Activated CD8-positive, alpha-beta memory T cell treated with anti-CD3 and anti-CD28 coated beads, Interleukin-2, amount 50 U/mL, for 4 hours (primary cell): ENCODE results near the gene DSG1.

ENCODE experiments used
- DNase-seq: peaks from one replicate; pipeline ENCODE4 v3.0.0-alpha.2; 2020

Gene DSG1

DNA sequence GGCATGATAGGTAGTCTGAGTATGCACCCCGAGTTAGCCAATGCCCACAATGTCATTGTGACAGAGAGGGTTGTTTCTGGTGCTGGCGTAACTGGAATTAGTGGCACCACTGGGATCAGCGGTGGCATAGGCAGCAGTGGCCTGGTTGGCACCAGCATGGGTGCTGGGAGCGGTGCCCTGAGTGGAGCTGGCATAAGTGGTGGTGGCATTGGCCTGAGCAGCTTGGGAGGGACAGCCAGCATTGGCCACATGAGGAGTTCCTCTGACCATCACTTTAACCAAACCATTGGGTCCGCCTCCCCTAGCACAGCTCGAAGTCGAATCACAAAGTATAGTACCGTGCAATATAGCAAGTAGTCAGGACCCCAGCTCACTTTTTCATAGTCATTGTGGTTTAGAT is 37.0 kb downstream of the DSG1 start:
- DNase-seq: no peak

DNA sequence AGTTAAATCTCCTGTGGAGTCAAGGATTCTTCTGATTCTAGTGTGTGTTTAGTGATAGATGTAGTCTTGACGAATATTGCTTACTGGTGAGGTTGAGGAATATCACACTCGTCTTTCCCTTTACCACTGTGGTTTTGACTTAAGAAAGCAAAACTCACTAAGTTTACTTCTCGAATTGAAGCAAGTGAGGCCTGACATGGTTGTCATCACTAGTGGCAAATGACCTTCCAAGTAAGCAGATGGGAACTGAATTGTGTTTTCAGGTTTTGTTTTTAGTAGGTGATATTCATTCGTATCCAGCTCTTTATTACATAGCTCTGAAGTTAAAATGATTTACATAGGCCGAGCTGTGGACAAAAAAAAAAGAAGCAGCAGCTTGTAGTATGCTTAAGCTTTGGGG is 38.1 kb downstream of the DSG1 start:
- no peak for DNase-seq

DNA sequence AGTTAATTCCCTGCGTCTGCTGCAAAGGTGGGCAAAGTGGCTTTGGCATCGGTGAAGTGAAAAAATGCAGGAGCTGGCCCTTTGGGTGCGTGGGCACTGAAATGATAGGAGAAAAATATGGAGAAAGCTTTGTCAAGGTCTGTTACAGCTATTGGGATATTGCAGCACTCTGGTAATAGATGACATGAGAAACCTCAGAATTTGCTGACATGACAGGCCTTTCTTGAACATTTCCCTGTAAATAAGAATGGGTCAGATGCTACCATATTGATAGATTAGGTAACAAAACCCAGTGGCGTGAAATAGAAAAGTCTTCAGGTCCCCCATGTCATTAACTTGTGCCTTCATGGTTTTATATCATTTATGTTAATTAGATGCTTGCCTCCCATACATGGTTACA is 46.2 kb downstream of the DSG1 start:
- no peak for DNase-seq

DNA sequence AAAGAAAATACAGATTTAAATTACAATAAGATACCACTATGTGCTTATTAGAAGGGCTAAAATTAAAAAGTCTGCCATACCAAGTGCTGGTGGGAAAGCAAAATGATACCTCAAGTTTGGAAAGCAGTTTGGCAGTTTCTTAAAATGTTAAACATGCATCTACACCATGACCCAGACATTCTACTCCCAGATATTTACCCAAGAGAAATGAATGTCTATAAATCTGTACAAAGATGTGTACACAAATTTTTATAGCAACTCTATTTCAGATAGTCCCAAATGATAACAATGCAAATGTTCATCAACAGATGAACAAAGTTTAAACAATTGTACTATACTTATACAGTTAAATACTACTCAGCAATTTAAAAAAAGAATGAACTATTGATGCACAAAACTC is 51.5 kb downstream of the DSG1 start:
- no peak for DNase-seq

DNA sequence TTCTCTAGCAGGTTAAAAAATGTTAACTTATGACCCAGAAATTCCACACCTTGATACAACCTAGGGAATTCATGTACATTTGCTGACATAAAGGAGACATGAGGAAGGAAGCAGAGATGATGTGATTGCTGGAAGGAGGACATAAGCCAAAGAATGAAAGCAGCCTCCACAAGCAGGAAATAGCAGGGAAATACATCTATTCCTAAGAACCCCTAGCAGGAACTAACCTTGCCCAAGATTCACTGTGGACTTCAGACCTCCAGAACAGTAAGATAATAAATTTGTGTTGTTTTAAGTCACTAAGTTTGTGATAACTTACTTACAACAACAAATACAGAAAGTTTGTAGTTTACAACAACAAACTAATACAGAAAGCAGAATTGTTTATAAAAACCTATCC is 54.0 kb downstream of the DSG1 start:
- no peak for DNase-seq

DNA sequence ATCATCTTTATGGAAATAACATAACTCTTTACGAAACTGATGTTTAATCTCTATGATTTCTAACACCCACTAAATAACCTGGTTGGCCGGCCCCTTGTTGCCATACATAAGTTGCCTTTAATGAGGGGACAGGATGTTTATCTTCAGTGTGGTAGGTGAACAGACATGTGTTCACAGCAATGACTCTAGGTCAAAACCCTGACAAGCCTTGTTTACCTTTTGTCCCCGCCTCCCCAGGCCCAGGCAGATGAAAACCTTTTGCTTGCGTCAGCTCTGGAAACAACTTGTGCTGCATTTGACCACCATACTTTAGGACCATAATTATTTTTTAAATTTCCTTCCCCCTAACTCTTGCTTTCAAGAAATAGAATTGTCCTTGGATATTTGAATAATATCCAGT is 55.7 kb downstream of the DSG1 start:
- no peak for DNase-seq

DNA sequence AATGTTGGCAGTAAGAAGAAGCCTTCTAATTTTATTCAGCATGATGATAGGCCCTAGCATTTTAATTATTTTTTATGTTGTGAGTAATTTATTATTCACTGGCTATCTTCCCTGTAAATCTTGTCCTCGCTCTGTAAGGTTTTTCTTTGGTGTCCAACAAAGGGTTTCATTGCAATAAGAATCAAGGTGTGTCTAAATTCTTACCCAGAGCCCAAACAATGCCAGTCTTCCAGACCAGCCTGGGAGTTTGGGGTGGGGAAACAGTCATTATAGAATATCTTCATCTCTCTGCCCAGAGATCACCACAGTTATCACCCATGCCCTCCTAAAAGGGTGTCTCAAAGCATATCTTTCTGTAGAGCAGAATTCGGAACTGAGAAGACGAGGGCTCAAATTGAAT is 58.5 kb downstream of the DSG1 start, which contains the start of gene DSG4:
Gene DSG4 (plus strand): TSS at position 301 of the 400 bp plus-strand sequence. CDS start 135 bp downstream, outside the sequence.
- no peak for DNase-seq

DNA sequence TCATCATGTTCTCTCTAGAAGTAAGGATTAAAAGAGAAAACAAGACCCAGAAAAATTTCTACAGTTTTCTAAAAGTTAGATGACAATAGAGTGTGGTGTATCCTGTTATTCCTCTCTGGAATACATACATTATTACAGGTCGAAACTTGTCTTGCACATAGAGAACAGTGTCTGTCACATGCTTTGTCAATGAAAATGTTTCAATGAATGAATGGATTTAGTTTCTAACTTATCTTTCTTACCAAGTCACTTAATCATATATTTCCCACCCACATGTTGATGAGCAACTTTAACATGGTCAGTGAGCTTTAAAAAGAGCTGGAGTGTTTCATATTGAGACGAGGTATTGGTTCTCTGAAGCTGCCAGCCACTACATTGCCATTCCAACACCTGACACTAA is 63.0 kb downstream of the DSG1 start:
- DNase-seq: no peak

DNA sequence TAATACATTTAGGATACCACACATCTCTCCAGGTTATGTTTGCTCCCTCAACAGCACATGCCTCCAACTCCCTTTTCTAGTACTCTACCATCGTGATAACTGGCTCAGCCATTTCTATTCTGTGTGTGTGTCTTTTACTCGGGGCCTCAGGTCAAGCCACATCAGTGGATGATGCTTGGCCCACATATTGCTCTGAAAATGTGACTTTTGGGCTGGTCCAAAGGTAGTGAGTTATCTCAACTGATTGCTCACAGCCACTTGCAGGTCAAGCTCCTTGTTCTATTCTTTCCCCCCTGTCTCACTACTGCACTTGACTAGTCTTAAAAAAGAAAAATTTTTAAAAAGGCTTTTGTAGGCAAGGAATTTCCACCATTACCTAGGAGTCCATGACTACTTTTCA is 64.1 kb downstream of the DSG1 start:
- DNase-seq: no peak

DNA sequence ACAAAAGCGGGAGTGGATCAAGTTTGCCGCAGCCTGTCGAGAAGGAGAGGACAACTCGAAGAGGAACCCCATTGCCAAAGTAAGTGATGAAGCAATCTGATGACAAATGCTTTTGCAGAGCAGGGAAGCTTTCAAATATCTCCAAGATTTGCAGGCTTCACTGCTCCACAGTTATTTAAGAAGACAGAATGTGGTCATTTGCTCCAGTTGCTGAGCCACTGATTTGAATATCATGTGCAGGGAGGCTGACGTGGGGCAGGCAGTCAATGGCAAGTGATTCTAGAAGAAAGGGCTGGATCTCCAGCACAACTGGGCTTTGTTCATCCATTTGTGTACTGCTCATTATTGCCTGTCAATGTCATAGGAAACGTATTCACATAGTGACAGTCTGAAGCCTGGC is 68.8 kb downstream of the DSG1 start:
- no peak for DNase-seq

DNA sequence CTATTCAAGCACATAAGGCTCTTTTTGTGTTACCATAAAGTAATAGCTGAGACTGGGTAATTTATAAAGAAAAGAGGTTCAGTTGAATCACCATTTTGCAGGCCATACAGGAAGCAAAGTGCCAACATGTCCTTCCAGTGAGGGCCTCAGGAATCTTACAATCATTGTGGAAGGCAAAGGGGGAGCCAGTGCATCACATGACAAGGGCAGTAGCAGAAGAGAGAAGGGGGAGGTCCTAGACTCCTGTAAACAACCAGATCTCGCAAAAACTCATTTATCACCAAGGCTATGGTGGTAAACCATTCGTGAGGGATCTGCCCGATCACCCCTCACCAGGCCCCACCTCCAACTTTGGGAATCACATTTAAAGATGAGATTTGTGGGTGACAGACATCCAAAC is 75.3 kb downstream of the DSG1 start:
- no peak for DNase-seq

DNA sequence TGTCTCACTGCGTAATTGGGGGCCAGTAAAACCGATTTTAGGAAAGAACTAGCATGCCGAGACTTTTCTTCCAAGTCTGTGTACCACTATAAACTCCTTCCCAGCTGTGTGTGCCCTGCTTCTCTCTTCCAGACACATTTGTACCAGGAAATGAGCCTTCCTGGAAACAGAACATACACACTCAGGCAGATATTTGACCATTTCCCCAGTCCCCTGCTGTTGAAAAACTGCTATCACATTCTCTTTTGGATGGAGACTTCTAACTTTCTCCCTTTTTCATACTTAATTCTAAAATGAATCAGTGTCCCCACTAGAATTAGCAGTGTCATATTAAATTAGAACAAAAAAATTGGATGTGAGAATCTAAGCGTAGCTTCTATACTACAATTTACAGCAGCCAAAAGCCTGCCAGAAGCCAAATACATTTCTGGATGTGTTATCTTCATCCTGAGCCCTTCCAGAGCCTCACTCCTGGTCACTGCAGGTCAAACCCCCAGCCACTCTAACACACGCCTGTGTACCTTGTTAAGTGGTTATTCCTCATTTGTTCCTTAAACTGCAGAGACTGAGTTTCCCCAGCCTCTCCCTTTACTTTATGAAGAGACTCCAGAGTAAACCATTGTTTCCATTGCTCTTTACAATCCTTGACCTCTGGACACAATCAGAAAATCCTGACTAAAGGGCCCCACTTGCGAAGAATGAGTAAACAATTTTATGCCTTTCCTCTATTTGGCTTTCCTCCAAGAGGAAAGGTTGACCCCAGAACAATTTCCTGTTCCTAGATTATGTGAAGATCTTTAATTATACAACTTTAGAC is 79.0 kb downstream of the DSG1 start:
- no peak for DNase-seq

DNA sequence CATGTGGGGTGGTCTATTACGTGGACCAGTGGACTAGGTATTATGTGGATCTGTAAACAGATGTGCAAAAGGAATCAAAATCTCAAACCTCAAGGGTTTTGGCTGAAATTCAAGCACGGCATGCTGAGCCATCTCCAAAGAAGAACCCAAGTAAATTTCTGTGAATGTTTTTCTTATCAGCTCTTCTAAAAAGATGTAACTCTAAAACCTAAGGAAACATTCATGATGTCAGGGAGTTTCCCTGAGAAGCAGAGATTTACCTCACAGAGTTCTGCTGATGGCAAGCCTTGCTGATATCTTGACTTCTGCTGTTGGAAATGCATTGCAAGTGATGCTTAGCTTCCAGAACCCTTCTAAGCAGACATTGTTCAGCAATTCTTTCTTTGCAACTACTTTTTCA is 80.2 kb downstream of the DSG1 start:
- no peak for DNase-seq

DNA sequence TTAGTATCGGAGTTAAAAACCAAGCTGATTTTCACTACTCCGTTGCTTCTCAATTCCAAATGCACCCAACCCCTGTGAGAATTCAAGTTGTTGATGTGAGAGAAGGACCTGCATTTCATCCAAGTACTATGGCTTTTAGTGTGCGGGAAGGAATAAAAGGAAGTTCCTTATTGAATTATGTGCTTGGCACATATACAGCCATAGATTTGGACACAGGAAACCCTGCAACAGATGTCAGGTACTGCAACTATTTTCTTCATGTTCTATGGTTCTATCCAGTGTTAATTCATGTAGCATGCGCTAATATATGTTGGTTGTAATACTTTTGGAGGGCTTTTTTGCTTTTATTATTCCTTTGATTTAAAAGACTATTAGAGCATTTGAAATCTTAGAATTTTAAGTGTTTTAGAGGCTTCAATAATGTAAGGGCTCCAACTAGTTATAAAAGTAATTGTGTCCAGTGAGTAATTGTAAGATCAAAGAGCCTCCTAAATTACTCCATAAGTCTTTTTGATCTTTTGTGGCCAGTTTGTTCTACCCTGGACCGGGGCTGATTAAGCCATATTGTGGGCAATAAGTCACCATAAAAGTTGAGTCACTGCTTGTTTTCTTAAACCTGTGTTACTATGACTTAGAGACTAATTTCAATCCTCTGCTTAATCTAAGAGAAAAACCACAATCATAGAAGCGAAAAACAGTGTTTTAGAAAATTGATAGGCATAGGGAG is 81.5 kb downstream of the DSG1 start:
- no peak for DNase-seq

DNA sequence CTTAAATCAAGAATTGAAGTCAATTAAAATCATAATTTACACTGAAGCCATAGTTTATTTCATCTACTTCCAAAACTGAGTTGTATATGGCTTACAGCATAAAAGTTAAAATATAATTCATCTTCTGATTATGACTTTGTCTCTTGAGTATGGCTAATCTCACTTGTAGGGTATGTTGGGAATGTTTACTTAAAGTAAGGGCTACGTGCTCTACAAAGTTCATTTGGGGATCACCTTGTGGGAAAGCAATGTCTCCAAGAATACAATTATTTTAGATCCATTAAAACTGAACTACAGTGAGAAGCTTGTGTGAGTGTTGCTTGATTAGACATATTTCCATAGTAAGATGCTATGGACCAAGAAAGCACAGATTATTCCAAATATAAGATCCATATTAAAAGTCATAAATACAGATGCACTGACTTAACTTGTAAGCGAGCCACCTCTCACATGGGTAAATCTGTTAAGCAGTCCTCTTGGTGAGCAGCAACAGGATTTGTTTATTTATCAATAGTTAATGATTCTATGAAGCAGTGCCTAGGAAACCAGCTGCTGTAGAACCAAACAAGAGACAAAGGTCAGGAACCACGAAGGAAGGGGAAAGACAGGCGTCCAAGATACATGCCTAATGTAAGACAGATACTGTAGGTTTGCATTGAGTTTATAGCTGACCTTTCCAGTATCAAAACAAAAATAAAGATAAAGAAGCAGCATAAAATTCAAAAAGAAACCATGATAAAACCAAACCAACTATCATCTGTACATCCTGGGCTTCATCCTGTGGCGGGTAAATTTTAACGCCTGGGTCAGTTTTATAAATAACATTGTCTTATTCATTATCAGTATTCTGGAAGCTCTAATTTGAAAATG is 83.4 kb downstream of the DSG1 start:
- no peak for DNase-seq

DNA sequence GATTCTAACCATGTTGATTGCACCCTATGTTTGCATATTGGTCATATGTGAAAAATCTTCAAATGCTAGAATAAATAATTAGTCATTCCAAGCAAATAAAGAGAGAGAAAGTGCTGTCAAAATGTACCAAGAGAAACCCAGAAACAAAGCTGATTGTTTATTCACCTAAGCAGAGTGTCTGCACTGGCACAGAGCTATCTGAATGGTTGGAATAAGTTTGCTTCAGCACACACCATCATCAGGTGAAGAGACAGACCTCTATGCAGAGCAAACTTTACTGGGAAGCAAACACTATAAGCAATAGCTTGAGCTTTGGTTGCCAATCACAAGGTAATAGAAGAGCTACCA is 84.0 kb downstream of the DSG1 start:
- DNase-seq: no peak

DNA sequence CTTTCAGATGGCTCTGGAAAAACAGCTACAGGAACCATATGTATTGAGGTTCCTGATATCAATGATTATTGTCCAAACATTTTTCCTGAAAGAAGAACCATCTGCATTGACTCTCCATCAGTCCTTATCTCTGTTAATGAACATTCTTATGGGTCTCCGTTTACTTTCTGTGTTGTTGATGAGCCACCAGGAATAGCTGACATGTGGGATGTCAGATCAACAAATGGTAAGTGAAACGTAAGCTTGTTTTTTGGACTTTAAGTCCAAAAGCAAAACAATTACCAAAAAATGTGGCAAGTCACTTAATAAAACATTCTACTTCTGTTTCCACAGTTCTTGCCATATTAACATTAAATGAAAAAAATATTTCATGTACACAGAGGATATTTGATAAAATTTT is 85.4 kb downstream of the DSG1 start:
- no peak for DNase-seq
